Spleen (tissue), 7 donors: ENCODE results near the gene PTPN6.

Source experiments
- CTCF ChIP-seq, 11 experiments: fragments of 200-600 bp in 7 of 11; fragments of 450-650 bp in 4 of 11; sonication (generic) in 4 of 11; IDR thresholded peaks in 8 of 11; conservative IDR thresholded peaks in 3 of 11; 1 replicate in 7 of 11; 2 replicates in 4 of 11; pipeline versions ENCODE4 v1.4.0 to v1.8.0; 2016 to 2021; ENCODE audit warnings: antibody characterized with exemption in 11 of 11, inconsistent platforms in 4 of 11, mild to moderate bottlenecking in 1 of 11
- POLR2A ChIP-seq, 3 donors: fragments of 450-650 bp; IDR thresholded peaks; one replicate each; pipeline ENCODE4 v1.5.1; 2017; ENCODE audit warnings: antibody characterized with exemption in 3 of 3, mild to moderate bottlenecking in 1 of 3
- POLR2AphosphoS5 ChIP-seq, 3 donors: sonication (generic); formaldehyde crosslinking; IDR thresholded peaks; one replicate each; pipeline ENCODE4 v1.5.1; 2017; ENCODE audit warnings: antibody characterized with exemption in 3 of 3
- donor health status: DM: no; HTN: no; CAD: no; lungs with moderate emphysema.
- donor health status: DM: no; HTN: no; CAD: no.
- donor health status: DM: no; HTN: no; CAD: no.

GRCh38 chr12:6925239-6925539 is 26.0 kb upstream of the PTPN6 start:
- no peak for TF ChIP-seq CTCF (IDR thresholded peaks at IDR 0.05 in 8 of 11, conservative IDR thresholded peaks at IDR 0.05 in 3 of 11)
- TF ChIP-seq POLR2A (IDR thresholded peaks at IDR 0.05), result no peak
- TF ChIP-seq POLR2AphosphoS5 (IDR thresholded peaks at IDR 0.05), result no peak
